Measurements from ENCODE around the gene TNS3.

- TF ChIP-seq CTCF (IDR thresholded peaks at IDR 0.05; ENCODE audit: insufficient read depth, low read length) (no peak), REST (IDR thresholded peaks at IDR 0.05; ENCODE audit: insufficient replicate concordance, low read depth) (no peak), GABPA (IDR thresholded peaks at IDR 0.05; ENCODE audit: low read depth) (no peak), POLR2AphosphoS5 (IDR thresholded peaks at IDR 0.05; ENCODE audit: low read depth) (no peak), SPI1 (IDR thresholded peaks at IDR 0.05; ENCODE audit: borderline replicate concordance, low read depth) (no peak)
These were observed 77.2 kb downstream of the TNS3 start for GRCh38 chr7:47504551-47505311.

All from HL-60 (cell line).